Omental fat pad (tissue), 4 donors: ENCODE measurements around the gene CRIM1. TPM values are rescaled to one million over a fixed set of nuclear protein-coding genes. Genes with fewer than 3 reads are reported as not detected.

Experiments used
- ATAC-seq: fragments of 150-250 bp; one replicate; pipeline ENCODE4 v1.9.1; 2016; ENCODE audit warnings: mild to moderate bottlenecking, moderate library complexity; ENCODE audit not compliant: low FRiP score
- DNase-seq: peaks from one replicate; pipeline ENCODE4 v3.0.0-alpha.2; 2019; ENCODE audit warnings: low spot score
- total RNA-seq, 4 donors: library from RNA; depleted of rRNA; stranded (reverse); fragments of >200 nt; gene quantifications; one replicate each; pipeline ENCODE4 v1.1.0, GENCODE V29; 2016
- TF ChIP-seq, protein P1 (sequence below), 3 donors: fragments of 450-650 bp; IDR thresholded peaks; one replicate each; pipeline ENCODE4 v1.5.1; 2016 to 2017; ENCODE audit warnings: antibody characterized with exemption in 3 of 3, mild to moderate bottlenecking in 3 of 3, moderate library complexity in 2 of 3

Gene CRIM1
- total RNA-seq, 4 donors from 2014 or later, result 229 to 252 (median 233) TPM

DNA sequence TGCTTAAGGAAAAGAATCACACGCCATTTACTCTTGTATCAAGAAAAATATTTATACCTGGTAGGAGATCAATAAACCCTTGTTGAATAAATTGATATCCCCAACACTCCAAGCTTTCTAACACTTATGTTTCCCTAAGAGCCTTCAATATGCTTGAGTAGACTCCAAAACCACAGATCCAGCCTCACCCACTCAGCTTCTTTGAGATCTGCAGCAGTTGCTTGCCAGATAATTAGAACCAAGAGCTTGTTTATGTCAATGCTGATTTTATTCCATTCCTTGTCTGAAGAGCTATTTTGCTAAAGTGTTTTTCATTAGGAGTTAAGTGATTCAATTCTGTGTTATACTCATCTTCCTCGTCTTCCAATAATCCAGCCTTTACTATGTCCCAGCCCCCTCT lies 26.3 kb upstream of the CRIM1 start:
- ATAC-seq (no peak), DNase-seq (no peak)
- TF ChIP-seq, protein P1, sequence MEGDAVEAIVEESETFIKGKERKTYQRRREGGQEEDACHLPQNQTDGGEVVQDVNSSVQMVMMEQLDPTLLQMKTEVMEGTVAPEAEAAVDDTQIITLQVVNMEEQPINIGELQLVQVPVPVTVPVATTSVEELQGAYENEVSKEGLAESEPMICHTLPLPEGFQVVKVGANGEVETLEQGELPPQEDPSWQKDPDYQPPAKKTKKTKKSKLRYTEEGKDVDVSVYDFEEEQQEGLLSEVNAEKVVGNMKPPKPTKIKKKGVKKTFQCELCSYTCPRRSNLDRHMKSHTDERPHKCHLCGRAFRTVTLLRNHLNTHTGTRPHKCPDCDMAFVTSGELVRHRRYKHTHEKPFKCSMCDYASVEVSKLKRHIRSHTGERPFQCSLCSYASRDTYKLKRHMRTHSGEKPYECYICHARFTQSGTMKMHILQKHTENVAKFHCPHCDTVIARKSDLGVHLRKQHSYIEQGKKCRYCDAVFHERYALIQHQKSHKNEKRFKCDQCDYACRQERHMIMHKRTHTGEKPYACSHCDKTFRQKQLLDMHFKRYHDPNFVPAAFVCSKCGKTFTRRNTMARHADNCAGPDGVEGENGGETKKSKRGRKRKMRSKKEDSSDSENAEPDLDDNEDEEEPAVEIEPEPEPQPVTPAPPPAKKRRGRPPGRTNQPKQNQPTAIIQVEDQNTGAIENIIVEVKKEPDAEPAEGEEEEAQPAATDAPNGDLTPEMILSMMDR (IDR thresholded peaks at IDR 0.05), result no peak

DNA sequence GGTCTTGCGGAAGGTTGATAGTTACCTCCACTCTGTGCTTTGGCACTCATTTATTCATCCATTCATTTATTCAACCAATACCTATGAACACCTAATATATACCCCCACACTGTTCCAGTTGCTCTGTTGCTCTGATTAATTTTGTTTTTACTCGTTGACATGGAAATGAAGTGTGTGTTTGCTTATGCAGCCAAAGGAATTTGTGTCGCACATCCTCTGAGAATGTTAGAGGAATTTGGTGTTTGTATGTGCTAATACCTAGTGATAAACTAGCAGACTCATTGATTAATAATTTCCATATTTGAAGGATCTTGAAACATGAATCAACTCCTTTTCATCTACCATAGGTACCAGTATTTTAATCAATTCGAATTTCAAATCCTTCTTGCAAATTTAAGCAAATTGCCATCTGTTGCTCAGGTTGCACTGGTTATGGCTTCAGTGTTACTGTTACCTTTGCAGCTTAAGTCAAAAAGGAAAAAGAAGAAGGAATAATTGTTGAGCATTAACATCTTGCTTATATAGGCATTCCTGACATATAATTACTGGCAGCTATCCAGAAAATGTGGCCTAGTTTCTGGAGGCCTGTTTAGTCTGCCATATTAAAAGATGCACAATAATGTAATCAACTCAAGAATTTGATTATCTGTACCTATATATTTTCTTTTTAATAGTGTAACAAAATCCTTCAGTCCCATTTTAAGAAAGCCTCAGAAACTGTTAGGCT lies 25.7 kb upstream of the CRIM1 start:
- no peak for DNase-seq
- TF ChIP-seq, protein P1 (IDR thresholded peaks at IDR 0.05), result no peak
- no peak for ATAC-seq

DNA sequence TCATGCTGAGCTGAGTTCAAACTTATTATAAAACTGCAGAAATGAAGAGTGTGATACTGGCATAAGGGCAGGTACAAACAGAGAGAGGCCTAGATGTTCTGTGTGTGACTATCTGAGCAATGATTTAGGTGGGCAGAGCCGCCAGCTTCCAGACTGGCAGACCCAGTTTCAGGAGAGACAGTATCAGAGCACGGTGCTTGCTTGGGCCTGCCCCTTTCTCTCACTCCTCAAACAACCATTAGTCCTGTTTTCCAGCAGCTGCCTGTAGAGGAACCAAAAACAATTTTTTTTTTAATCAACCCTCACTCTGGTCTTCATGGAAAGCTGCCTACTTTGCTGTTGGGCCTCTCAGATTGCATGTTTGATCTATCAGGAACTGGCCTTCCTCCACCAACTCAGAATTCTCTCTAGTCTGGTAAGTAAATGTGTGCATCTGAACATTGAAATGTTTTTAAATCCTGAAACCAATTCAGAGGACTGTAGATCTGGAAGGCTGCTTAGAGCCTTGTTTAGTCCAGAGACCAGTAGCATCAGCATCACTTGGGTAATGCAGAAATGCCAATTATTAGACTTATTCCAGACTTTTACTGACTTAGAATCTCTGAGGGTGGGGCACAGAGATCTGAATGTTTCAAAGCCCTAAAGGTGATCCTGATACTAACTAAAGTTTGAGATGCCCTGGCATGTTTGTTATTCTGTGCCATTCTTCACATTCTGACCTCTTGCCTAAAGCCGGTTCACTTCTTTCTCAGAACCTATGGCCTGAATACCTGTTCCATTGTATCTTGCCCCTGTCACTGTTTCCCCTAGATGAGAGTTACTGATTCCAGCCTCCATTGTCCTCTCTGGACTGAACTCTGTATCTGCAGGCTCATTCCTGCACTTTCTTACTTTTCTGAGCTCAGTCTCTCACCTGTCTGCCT lies 24.8 kb upstream of the CRIM1 start:
- TF ChIP-seq, protein P1 (IDR thresholded peaks at IDR 0.05), result no peak
- no peak for DNase-seq
- ATAC-seq, result no peak

DNA sequence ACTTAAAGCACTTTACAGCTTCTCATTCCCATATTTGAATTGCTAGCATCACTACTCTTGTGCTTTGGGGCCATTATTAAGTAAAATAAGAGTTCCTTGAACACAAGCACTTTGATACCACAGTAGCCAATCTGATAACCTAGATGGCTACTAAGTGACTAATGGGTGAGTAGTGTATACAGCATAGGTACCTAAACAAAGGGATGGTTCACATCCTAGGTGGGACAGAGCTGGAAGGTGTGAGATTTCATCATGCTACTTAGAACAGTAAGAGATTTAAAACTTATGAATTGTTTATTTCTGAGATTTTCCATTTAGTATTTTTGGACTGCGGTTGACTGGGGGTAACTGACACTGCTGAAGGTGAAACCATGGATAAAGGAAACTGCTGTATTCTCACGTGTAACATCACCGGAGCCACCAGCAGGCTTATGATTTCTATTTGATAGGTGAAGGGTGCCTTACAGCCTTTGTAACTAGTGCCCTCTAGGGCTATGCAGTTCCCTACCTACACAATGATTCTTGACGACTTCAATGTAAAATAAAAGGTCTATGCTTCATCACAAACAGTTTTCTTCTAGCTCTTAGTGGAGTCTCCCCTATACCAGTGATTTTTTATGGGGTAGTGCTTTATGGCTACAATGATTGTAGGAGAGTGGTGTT lies 22.1 kb upstream of the CRIM1 start:
- TF ChIP-seq, protein P1 (IDR thresholded peaks at IDR 0.05), result no peak
- no peak for DNase-seq
- ATAC-seq, result no peak

DNA sequence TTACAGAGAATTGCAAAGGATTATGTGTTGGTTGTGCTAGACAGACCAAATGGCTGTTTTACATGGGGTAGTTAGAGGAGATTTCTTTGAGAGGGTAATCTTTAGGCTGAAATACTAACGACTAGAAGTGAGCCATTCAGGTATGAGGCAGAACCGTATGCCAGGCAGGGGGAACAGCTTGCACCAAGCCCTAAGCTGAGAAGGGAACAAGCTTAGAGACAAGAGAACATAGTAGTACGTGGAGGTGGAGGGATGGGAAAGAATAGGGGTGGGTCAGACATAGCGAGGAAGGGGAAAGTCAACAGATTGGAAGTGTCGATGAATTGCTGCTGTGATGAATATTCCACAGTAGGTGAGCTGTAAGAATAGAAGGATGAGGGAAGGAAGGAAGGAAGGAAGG lies 20.0 kb upstream of the CRIM1 start:
- ATAC-seq, result no peak
- TF ChIP-seq, protein P1 (IDR thresholded peaks at IDR 0.05), result no peak
- no peak for DNase-seq

DNA sequence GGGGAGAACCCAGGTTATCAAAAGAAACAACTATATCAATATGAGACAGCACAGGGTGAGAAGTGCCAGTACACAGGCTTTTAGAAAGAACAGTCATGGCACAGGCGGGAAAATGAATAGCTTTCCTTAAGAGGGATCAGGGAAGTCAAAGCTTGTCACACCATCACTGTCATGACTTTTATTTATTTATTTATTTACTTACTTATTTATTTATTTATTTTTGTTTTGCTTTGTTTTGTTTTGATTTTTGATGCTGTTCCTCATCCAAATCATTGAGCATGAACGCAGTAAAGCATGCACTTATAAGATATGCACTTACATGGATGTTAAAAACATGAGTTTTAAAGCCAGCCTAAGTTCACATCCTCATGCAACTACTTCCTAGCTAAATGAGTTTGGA lies 19.3 kb upstream of the CRIM1 start:
- no peak for ATAC-seq
- TF ChIP-seq, protein P1 (IDR thresholded peaks at IDR 0.05), result no peak
- no peak for DNase-seq
